GM19023 (cell line): ENCODE data around the gene ATPAF1.
A peak's percentile ranks its signal among the peaks of the same experiment; 100 is the strongest.
"Not testable (repeated sequence)": the region's sequence is repeated elsewhere in the genome, so short reads cannot be mapped to it uniquely, and the experiment has no call there.

Experiments used
- ATAC-seq: cut with Tn5 transposase; IDR thresholded peaks from one replicate; pipeline ENCODE4 v1.9.1; 2021; ENCODE audit warnings: mild to moderate bottlenecking, moderate library complexity; ENCODE audit not compliant: unreplicated experiment

Gene ATPAF1, protein sequence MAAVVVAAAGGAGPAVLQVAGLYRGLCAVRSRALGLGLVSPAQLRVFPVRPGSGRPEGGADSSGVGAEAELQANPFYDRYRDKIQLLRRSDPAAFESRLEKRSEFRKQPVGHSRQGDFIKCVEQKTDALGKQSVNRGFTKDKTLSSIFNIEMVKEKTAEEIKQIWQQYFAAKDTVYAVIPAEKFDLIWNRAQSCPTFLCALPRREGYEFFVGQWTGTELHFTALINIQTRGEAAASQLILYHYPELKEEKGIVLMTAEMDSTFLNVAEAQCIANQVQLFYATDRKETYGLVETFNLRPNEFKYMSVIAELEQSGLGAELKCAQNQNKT

DNA sequence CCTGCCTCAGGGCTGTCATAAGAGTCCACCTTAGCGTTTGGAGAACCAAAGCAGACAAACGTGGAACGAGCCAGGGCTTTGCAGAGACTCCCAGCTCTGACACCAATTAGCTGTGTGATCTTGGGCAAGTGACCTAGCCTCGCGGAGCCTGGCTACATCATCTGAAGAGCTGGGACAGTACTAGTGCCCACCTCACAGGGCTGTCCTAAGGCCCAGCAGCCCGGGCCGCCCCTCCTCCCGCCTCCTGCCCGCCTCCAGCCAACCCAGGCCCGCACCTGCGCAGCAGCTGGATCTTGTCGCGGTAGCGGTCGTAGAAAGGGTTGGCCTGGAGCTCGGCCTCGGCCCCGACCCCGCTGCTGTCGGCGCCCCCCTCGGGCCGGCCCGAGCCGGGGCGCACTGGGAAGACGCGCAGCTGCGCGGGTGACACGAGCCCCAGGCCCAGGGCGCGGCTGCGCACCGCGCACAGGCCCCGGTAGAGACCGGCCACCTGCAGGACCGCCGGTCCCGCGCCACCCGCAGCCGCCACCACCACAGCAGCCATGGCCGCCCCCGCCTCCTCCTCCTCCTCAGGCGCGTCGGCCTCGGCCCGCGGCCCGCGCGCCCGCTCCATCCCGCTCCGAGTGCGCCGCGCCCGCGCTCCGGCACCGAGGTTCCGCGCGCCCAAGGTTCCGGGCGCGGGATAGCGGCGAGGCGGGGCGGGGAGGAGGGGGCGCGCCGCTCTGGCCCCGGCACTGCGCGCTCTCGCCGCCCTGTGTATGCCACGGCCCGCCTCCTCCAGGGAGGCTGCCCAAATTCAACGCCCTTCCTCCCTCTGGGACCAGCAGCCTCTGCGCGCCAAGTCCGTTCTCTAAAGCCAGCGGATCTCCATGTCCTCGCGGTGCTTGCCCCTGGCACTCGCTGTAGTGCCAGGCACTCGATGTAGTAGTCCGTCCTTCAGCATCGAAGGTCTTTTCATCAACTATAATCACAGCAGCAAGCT, at the start of gene ATPAF1:
TSS of gene ATPAF1 (minus strand) at position 583 of the 979 bp plus-strand sequence. CDS start at position 541, 42 bp downstream.
- ATAC-seq, result peak; percentile 82

DNA sequence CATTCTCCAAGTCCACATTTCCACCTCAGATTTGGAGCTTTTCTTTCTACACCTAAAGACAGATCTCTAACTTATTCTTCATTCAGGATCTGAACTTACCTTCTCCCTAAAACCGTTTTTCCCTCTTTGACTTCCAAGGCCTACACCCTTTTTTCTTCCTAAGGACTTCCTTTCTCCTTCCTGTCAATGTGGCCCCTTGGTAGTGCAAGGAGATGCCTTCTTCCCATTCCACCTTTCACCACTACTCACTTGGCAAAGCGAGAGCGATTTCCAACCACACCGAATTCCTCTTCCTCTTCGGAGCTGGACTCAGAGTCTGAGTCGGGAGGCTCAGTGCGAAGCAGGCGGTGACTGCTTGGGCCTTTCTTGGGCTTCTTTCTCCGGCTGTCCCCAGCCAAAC, 49.5 kb upstream of the ATPAF1 start:
- no peak for ATAC-seq

DNA sequence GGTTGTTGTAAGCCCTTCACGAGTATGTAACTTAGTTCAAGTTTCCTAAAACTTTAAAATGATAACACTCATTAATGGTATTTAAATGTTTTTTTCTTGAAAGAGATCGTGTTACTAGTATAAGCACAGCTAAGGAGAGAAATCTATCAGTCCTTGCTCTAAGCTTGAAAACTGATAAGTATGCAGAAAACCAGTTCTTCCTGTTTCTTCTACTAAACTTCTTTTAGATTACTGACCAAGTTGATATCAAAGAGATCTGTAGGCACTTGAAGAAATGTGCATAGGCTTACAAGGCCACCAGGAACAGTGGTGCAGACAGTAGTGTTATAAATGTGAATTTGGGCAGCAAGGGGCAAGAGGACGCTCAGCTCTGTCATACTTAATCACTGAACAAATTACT, 46.8 kb upstream of the ATPAF1 start:
- no peak for ATAC-seq

GRCh38 chr1:46708121-46708520, 40.0 kb upstream of the ATPAF1 start:
- ATAC-seq, result no peak

GRCh38 chr1:46705408-46705807, 37.2 kb upstream of the ATPAF1 start:
- no peak for ATAC-seq

- ATAC-seq, result no peak
These were observed 35.9 kb upstream of the ATPAF1 start for GRCh38 chr1:46703927-46704641.

GRCh38 chr1:46699666-46700065, 31.5 kb upstream of the ATPAF1 start:
- no peak for ATAC-seq

- ATAC-seq, result no peak
These were observed 28.9 kb upstream of the ATPAF1 start for GRCh38 chr1:46697053-46697452.

DNA sequence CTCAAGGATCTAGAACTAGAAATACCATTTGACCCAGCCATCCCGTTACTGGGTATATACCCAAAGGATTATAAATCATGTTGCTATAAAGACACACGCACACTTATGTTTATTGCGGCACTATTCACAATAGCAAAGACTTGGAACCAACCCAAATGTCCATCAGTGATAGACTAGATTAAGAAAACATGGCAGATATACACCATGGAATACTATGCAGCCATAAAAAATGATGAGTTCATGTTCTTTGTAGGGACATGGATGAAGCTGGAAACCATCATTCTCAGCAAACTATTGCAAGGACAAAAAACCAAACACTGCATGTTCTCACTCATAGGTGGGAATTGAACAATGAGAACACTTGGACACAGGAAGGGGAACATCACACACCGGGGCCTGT, 26.5 kb upstream of the ATPAF1 start:
- not testable (repeated sequence) for ATAC-seq

DNA sequence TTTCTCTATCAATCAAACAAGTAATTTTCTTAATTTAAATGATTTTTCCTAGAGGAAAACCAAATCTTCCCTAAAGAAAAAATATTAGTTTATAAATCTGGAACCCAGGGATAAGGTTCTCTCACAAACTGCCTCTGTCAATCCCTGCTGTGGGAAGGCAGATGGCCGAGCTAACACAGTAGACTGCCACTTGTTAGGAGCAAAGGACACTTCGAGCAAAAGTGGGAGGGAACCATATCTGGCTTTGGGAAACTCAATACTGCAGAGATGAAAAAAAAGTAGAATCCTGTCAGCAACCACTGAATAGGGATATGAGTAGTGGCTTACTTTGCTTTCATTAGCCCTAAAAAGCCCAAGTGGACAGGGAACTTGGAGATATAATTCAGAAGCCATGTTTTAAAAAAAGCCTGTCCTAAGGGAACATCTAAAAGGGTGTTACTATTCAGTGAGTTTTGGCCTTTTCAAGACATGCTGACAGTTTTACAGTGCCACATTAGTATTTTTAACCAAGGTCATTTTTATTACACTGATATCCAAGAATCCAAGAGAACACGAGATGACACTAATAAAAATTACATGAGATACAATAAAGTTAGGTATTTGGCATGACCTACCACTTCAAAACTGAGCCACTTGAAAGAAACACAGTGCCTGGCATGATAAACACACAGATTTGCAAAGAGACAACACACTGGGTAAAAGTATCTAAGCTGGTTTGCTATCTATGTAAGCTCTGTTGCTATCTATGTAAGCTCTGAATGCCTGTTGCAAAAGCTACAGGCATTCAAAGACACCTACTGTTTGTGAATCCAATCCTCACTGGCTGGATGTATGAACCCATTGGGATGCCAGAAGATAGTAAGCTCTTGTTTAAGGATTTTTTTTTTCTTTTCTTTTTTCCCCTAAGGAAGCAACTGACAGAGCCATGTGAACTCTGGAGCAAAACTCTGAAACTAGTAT, 24.9 kb upstream of the ATPAF1 start:
- ATAC-seq, result no peak

DNA sequence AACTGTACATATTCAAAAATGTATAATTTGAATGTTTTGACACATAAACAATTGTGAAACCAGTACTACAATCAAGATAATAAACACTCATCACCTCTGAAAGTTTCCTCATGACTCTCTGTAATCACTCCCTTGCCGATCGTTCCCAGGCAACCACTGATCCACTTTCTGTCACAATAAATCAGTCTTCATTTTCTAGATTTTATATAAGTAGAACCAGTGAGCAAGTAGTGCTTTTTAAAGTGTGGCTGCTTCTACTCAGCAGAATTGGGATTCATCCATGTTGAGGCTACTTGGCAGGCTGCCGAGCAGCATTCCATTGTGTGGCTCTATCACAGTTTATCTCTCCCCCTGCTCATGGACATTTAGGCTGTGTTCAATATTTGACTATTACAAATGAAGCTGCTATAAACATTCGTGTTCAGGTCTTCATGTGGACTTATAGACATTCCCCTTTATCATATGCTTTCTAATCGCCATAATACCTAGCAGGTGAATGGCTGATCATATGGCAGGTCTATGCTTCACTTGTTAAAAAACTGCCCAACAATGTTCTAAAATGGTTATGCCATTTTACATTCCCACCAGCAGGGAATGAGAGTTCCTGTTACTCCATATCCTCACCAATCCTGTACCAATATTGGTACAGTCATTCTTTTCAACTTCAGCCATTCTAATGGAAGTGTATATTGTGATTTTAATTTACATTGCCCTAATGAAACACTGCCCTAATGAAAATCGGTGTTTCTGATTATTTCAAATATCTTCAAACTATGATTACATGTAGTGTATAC, 24.0 kb upstream of the ATPAF1 start:
- ATAC-seq, result no peak

- no peak for ATAC-seq
These were observed 22.8 kb upstream of the ATPAF1 start for GRCh38 chr1:46690931-46691421.

DNA sequence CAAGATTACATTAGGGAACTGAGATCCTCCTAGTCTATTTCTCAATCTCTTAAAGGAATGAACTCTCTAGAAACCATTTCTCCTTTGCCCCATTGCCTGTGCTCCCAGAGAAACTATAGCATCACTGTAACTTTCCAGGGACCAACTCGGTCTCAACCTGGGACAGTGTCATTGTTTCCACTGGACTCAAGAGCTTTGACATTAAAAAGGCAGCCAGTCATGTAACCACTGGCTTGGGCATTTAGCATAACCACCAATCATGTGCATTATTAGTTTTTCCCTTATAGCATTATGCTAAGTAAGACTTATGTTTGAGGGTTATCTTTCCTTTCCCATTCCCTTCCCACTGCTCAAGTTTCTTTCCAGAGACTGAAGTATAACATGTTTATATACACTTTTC, 21.7 kb upstream of the ATPAF1 start:
- ATAC-seq, result no peak

DNA sequence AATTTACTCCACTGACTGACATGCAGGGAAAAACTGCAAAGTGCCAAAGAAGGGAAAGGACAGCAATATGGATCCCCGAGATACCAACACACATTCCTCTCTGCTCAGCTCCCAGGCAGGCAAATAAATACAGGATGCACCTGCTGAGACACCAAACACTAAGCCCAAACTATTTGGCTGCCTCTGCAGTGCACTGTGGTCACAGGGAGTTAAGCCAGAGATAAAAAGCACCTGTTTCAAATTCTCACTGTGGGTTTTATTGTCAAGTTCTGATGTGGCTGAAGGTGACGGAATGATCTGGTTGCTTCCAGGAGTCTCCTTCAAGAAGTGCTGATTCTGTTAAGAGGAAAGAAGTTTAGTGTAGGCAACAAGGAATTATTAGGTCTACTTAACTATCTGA, 21.2 kb upstream of the ATPAF1 start:
- ATAC-seq, result no peak

DNA sequence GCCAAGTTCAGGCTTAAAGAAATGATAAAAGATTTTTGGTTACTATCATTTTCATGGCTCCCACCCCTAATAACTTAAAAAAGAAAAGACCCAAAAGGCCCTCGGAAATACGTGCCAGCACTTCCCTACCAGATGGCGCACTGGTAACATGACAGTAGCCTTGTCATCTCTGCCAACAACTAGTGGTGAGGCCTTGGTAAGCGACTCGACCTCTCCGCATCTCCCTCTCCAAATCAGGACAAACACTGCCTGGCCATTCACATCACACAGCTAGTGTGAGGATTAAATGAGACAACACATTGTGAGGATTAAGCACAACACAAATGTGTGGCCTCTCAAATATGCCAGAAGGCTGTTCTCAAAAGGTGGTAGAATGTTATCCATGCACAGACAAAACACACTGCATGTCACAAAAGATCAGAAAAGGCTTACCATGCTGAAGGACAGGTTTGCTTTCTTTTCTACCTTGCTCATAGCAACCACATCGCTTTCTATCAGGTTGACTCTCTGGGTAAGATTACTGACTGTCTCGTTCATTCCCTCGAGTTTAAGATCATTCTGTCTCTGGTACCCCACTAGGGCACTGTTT, 19.9 kb upstream of the ATPAF1 start:
- ATAC-seq, result no peak

DNA sequence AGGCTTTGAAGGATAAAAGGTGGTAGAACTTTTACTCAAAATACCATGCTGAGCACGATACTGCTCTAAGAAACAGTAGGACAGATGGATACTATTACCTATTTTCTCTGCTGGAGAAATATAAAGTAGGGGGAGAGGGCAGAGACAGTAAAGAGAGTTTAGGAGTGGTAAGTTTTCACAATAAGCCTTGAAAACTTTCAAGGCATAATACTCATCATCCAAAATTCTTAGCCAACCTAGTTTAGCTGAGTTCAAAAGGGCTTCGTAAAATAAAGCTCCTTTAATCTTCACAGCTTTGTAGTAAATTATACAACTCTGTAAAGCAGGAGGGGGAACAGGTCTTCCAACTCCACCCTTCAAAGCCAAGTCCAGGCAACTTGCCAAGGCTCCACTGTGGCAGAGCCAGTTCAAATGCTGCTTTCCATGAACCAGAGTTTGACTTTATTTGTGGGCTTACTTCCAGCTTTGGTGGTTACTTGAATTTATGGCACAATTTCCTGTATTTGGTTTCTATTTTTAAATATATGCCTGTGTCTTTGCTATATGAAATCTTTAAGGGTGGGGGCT, 19.0 kb upstream of the ATPAF1 start:
- no peak for ATAC-seq

DNA sequence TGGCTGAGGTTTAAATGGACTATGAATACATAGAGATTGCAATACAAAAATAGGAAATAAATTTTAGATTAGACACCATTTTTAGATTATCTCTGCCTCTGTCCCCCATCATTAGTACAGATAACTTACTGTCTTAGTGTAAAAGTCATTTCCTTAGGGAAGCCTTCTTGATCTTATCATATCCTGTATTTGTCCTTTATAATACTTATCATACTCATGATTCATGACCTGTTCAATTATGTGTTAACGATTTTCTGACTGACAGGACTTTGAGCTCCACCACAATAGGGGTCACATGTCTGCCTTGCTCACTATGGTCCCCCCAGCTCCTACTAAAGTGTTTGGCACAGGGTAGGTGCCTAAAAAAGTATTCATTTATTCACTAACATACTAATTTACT, 18.1 kb upstream of the ATPAF1 start:
- no peak for ATAC-seq

DNA sequence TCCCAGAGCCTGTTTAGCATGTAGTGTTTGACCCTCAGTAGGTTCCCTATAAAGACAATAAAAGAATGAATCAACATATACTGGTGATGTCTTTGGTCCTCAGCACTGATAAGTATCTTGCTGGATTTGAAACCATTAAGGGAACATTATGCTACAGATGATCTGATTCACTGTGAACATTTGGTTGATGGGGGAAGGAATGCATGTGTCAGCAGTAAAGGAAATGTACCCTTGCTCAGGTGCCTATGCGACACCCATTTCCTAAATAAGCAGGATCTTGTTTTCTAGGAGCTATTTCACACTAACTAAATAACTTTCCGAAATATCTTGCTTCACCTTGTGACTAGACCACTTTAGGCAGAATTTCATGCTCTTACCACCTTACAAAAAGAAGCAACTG, 16.5 kb upstream of the ATPAF1 start:
- ATAC-seq, result no peak
